NCI-H526 treated with DMSO at 0.1 percent for 48 hours (cell line): ENCODE data around the gene RGS8.

ENCODE experiments used
- DNase-seq: peaks from one replicate; lab custom pipeline; 2025; lab: John Stamatoyannopoulos, UW

The RGS8 gene, protein sequence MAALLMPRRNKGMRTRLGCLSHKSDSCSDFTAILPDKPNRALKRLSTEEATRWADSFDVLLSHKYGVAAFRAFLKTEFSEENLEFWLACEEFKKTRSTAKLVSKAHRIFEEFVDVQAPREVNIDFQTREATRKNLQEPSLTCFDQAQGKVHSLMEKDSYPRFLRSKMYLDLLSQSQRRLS

DNA sequence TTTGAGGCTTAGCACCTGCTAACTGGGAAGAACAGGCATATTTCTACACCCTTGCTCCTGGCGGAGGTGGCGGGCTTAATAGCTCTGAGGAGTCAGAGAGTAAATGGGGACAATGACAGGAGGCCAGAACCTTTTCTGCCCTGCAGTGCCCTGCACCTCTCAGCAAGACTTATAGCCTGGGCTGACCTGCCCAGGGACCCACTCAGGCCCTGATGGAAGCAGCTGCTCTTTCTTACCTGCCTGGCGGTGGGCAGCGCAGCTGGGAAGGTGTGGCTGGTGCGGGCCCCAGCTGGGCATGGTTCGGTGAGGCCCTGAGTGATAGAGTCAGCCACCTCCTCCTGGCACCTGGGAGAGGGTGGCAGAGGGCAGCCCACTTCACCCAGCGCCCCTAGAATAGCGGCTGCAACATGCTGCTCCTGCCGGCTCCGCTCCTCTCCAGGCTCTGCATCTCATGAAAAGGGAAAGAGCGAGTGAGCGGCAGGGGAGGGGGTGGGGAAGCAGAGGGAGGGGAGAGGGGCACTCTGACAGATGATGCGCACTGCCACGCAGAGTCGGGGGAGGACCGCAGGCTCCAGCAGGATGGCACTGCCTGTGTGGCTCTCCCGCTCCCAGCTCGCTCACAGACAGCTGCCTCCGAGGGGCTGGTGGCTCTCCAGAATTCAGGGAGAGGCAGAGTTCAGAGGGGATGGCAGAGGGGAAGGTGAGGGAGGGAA lies at the start of gene RGS8:
Gene RGS8 (minus strand): TSS at position 472 of the 713 bp plus-strand sequence. CDS start 14,938 bp downstream, outside the sequence.
- no peak for DNase-seq

- DNase-seq = no peak
These were observed 47.6 kb upstream of the RGS8 start for GRCh38 chr1:182731852-182732575.

DNA sequence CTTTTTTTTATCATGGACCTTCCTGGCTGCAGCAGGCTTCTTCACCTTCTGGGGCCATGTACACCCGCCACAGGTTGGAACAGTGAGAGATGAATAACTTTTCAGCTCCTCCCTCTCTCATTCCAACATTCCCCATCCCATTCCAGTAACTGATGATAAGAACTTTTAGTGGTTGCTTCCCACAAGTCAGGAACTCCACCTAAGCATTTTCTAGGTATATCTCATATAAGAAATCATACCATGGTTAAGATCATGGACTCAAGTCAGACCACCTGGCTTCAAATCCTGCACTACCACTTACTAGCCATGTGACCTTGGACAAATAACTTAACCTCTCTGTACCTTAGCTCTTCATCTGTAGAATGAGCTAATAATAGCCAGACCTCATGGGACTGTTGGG lies 42.5 kb upstream of the RGS8 start:
- no peak for DNase-seq

GRCh38 chr1:182725259-182726255 lies 41.2 kb upstream of the RGS8 start:
- no peak for DNase-seq

GRCh38 chr1:182724215-182724614 lies 39.8 kb upstream of the RGS8 start:
- no peak for DNase-seq

- no peak for DNase-seq
These were observed 38.8 kb upstream of the RGS8 start for GRCh38 chr1:182723200-182723599.

DNA sequence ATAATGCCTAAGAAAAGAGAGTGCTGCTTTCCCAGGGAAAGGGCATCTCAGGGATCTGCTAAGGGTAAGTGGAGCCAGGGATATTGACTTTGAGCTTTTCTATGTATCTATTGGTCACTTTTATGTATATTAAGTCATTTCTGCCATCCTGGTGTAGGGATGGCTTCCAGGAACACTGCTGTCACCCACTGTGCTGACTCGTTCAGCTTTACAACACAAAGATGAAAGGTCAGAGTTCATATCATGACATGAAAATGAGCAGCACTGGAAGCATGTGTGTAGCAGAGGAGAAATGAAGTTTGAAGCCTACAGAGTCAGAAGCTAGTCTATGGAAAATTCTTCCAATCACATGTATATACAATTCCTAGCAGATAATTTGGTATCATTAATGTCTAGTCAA lies 37.1 kb upstream of the RGS8 start:
- DNase-seq = no peak

DNA sequence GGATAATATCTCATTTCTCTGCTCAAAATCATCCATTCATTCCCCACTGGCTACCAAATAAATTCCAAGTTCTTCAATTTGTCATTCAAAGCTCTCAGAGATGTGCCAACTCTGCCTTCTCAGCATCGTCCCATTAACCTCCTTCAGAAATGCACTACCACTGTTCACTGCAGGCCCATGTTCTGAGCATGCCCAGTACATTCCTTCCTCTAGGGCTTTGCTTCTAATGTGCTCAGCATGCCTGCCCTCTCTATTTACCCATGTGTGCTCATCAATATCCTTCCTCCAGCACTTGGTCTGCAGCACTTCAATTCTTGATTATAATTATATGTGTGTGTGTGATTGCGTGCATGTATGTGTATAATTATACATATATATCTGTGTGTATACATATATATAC lies 36.1 kb upstream of the RGS8 start:
- DNase-seq = no peak

- no peak for DNase-seq
These were observed 35.2 kb upstream of the RGS8 start for GRCh38 chr1:182719553-182719952.

GRCh38 chr1:182718311-182718710 lies 33.9 kb upstream of the RGS8 start:
- DNase-seq = no peak

GRCh38 chr1:182716740-182717720 lies 32.6 kb upstream of the RGS8 start:
- peak; percentile 57 for DNase-seq

GRCh38 chr1:182715531-182715930 lies 31.1 kb upstream of the RGS8 start:
- DNase-seq = no peak

GRCh38 chr1:182714546-182714945 lies 30.2 kb upstream of the RGS8 start:
- DNase-seq = no peak

- DNase-seq = no peak
These were observed 29.6 kb upstream of the RGS8 start for GRCh38 chr1:182713939-182714338.

GRCh38 chr1:182713492-182713891 lies 29.1 kb upstream of the RGS8 start:
- DNase-seq = no peak

DNA sequence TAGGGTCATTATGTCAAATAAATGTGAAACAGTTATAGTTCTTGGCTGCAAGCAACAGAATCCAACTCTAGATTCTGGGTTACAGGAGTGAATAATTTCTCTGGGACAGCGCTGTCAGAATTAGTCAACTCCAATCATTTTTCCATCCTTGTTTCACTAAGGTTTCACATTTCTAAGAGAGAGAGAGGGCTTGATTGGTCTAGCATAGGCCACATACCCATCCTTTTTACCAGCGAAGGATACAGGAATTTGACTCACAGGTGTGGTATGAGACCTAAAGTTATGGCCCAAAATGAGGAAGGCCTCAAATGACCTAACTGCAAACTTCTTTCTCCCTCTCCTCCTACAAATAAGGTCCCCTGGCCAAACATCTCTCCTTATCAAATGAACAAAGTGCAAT lies 25.5 kb upstream of the RGS8 start:
- DNase-seq = no peak

GRCh38 chr1:182709225-182709764 lies 24.9 kb upstream of the RGS8 start:
- no peak for DNase-seq

DNA sequence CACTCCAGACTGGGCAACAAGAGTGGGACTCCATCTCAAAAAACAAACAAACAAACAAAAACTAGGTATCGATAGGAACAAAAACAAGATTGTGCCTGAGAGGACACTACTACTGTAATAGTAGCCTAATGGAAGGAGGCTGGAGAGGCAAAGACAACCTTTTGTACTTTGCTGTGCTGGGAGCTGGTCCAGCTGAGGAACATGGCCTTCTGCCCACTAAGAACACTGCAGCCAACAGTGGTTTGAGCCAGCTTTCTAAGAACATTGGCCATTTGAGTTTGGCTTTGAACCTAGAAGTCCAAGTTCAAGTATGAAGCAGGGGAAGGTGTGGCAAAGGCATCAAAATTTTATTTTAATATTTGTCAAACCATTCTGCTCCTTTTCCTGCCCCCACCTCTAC lies 22.7 kb upstream of the RGS8 start:
- DNase-seq = no peak

- no peak for DNase-seq
These were observed 20.3 kb upstream of the RGS8 start for GRCh38 chr1:182704677-182705076.

- peak; percentile 99 for DNase-seq
These were observed 19.2 kb upstream of the RGS8 start for GRCh38 chr1:182703539-182703938.
